GM18951 (cell line): ENCODE measurements around the gene ADGRG1.

Source experiments
- POLR2A ChIP-seq: IDR thresholded peaks from 4 replicates; pipeline ENCODE4 v1.6.1; 2011; ENCODE audit warnings: mild to moderate bottlenecking; ENCODE audit not compliant: insufficient read length, insufficient read depth; ENCODE audit errors: extremely low read depth
- in situ Hi-C: fragments of 300-500 bp; cut with MboI; formaldehyde crosslinking; loops from one replicate; pipeline ENCODE4 v1.12.0; 2022; ENCODE audit warnings: low sequenced_read_pairs, mixed read lengths, inconsistent platforms; ENCODE audit not compliant: unreplicated experiment

The ADGRG1 gene

DNA sequence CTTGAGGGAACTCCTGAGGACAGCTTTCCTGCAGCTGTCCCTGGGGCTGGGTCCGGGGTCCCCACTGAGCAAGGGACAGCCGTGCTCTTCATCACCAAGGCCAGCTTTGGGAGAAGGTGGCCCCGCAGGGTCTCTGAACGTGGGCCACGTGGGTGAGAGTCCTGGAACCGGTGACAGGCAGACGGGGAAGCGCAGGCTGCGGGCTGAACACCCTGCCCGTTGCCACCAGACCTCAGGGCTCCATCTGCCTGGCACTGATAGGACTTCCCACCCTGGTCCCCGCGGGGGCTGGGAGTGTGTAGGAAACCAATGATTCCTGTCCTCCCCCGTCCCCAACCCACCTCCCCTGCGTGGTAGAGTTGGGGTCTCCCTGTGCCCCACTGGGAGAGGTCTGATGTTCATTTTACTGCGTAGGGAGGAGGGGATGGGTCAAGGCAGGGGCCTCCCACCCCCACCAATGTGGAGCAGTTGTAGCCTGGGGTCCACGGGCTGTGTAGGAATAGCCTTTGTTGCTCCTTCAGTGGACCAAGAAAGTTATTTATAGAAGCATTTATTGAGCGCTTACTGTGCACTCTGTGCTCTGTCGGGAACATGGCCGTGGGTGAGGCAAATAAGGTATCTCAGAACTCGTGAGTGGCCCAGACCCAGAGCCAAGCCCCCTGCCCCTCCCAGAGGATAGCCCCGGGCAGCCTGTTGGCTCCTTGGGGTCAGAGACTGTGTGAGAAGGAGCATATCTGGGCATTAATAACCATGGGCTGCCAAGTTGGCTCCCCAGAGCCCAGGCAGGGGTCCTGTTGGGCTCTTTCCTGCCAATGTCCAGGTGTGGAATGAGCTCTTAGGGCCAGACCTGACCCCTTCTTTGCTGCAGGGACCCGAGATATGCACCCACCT lies 1.3 kb downstream of the ADGRG1 start:
- in situ Hi-C loops = no loop called here
- no peak for TF ChIP-seq POLR2A

GRCh38 chr16:57630407-57630797 lies 2.0 kb downstream of the ADGRG1 start:
- in situ Hi-C loops = no loop called here
- no peak for TF ChIP-seq POLR2A

DNA sequence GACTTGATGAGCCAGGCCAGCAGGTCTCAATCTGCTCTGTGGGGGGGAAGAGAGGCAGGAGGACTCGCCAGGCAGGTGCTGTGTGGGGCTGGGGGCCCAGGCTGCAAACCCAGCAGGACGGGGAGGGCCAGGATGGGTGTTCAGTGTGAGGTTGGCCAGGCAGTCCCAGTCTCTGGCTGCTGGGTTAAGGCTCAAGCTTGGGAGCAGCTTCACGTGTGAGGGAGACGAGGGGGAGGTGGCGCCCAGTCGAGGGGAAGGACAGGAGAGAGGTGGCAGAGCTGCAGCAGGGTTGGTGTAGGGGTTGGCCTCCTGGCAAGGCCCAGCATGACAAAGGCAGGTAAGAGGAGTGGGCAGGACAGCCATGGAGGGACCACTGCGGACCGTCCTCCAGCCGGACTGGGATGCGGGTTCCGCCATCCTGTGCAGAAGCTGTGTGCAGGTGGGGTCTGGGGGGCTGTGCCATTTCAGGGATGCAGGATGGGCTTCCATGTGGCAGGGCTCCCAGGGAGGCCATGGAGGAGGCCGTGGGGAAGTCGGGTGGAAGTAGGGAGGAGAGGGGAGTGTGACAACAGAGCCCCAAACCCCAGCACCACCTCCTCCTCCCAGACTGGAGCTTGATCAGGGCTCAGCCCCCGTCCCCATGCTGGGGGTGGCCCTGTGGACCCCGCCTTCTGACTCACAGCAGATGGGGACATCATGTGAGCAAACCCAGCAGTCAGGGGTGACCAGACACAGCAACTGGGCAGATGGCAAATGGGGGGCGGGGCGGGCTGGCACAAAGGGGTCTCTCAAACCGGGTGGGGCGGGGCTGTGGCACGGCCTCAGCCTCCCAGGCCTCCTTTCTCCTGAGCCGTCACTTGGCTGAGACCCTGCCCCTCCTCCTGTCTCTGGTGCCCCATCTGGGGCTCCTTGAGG lies 2.8 kb downstream of the ADGRG1 start:
- in situ Hi-C loops = no loop called here
- TF ChIP-seq POLR2A = no peak

DNA sequence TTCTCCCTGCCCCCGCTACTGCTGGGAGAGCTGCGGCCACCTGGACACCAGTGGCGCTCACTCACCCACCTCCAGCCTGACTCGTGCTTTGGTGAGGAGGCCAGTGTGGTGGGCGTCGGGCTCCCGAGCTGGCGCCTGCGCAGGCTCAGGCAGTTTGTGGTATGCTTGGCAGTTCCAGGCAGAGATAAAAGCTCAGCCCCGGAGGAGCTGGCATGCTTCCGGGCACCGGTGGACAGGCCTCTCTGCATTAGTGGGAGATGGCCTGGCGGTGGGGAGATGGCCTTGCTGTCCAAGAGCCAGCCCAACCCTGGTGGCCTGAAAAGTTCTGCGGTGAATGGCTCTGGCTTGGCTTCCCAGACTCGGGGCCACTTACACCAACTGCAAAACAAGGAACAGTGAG lies 4.1 kb downstream of the ADGRG1 start:
- in situ Hi-C loops = no loop called here
- TF ChIP-seq POLR2A = no peak

DNA sequence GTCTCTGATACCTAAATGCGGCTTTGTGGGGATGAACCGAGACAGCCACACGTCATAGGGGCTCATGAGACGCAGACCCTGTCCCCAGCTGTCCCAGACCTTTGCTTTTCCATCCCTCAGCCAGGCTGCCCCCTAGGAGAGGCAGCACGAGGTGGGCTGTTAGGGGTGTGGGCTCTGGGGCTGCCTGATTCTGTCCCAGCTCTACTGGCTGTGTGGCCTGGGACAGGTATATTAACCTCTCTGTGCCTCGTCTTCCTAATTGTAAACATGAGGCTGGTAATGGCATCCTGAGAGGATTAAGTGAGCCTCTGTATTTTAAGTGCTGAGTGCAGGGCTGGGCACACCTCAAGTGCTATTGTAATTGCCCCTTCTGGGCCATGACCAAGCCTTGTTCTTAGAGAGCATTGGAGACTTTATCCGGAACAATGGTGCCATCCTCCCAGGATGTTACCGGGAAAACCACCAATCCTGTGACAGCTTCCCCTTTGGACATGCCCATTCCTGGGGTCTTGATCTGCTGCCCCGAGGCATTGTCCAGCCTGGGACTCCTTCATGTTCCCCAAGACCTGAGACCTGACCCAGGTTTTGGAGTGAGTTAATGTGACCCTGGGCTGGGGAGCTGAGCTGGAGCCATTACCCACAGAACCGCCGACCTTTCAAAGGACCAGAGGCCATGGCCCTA lies 5.1 kb downstream of the ADGRG1 start:
- in situ Hi-C loops = no loop called here

GRCh38 chr16:57634171-57634570 lies 5.7 kb downstream of the ADGRG1 start:
- in situ Hi-C loops = no loop called here

More for the DNA sequence above, 5.1 kb downstream of the ADGRG1 start:
- no peak for TF ChIP-seq POLR2A

GRCh38 chr16:57635266-57636097 lies 7.1 kb downstream of the ADGRG1 start:
- in situ Hi-C loops = loop anchor here (5.0 kb wide), 1 partner anchor 33 kb away; no protein-coding TSS in a partner anchor
- no peak for TF ChIP-seq POLR2A

More at GRCh38 chr16:57634171-57634570, 5.7 kb downstream of the ADGRG1 start:
- no peak for TF ChIP-seq POLR2A

- TF ChIP-seq POLR2A = no peak
- in situ Hi-C loops = loop anchor here (5.0 kb wide), 1 partner anchor 34 kb away; no protein-coding TSS in a partner anchor
Measured at GRCh38 chr16:57636184-57636583, 7.8 kb downstream of the ADGRG1 start.

DNA sequence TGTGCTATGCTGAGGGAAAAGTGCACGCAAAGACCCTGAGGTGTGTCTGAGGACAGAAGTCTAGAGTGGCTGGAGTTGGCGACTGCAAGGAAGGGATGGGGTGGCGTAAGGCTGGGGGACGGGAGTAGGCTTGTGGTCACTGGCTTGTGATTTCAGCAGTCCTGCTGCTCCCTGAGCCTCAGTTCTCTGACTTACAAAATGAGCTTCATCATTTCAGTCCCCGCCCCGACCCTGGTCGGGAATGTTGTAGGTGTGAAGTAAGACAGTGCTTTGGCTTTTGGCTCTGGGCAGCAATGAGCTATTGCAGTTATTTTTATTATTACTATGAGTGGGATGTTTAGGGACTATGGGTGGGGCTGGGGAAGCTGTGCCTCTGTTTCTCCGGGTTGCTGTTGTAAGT lies 8.6 kb downstream of the ADGRG1 start:
- in situ Hi-C loops = loop anchor here (5.0 kb wide), 1 partner anchor 35 kb away; no protein-coding TSS in a partner anchor
- no peak for TF ChIP-seq POLR2A

DNA sequence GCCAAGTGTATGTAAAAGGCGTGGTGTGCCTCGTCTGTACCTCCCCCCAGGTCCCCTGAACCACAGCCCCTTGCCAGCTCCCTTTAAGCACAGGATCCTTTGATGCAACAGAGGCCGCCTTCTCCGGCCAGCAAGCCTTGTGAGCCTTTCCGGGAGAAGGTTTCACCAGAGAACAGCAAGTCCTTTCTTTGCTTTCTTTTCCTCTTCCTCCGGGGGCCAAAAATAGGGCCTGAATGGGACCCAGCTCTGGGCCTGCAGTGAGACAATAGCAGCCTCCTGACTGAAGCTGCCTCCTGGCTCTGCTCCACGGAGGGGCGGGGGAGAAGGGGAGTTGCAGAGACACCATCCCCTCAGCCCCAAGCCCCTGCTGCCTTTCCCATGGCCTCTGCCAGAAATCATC lies 9.0 kb downstream of the ADGRG1 start:
- TF ChIP-seq POLR2A = no peak
- in situ Hi-C loops = loop anchor here (5.0 kb wide), 1 partner anchor 35 kb away; no protein-coding TSS in a partner anchor

DNA sequence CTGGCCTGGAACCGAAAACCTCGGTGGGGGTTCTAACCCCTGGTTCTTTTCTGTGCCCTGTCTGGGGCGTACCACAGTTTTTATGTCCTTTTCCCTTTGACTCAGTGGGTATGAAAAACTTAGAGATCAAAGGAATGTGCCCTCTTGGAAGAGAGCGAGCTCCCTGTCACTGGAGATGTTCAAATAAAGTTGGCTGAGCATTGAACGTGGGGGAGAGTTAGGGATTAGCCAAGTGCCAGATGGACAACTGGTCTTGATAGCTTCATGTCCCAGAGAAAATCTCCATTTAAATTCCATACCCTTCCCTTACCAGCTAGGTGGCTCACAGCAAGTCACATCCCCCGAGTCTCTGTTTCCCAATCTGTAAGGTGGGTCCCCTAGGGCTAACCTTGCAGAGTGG lies 9.5 kb downstream of the ADGRG1 start:
- in situ Hi-C loops = loop anchor here (5.0 kb wide), 1 partner anchor 36 kb away; no protein-coding TSS in a partner anchor
- TF ChIP-seq POLR2A = no peak

- no peak for TF ChIP-seq POLR2A
- in situ Hi-C loops = loop anchor here (5.0 kb wide), 1 partner anchor 36 kb away; no protein-coding TSS in a partner anchor
Measured at GRCh38 chr16:57638381-57638780, 10.0 kb downstream of the ADGRG1 start.
